HG02798 (cell line): ENCODE data around the gene PRSS12.
A peak's percentile ranks its signal among the peaks of the same experiment; 100 is the strongest.

Experiments used
- ATAC-seq: cut with Tn5 transposase; IDR thresholded peaks from one replicate; pipeline ENCODE4 v1.9.1; 2021; ENCODE audit warnings: mild to moderate bottlenecking; ENCODE audit not compliant: unreplicated experiment, poor library complexity

Gene PRSS12

DNA sequence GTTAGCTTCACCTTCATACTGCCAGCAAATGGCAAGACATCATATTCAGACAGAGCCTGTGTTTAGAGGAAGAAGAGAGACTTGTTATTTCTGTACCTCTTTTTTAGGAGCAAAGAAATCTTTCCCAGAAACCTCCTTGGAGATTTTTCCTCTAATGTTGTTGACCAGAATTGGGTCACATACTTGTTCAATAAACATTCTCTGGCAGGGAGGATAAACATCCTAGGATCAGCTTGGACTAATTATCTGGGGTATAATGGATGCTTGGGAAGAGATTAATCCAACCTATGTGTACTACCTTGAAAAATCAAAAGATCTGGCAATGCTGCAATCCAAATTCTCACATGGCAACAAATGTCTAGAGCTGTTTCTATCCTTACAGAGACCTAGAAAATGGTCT, 8.4 kb upstream of the PRSS12 start:
- no peak for ATAC-seq

DNA sequence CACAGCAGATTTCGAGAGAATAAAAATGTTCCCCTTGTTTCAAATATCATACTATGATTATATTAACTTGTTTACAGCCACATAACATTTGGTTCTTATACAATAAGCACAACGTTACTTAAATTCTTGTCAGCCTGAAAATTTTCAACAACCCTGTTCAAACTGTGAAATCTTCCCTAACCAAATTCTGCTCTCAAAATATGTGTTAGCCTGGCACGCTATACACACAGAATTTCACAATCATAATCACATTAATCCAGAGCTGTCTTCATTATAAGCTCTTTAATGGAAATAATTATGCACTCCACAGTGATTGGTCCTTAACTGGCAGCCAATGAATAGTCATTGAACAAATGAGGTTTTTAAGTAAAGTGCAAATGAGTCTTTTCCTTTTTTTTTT, 7.3 kb upstream of the PRSS12 start:
- no peak for ATAC-seq

DNA sequence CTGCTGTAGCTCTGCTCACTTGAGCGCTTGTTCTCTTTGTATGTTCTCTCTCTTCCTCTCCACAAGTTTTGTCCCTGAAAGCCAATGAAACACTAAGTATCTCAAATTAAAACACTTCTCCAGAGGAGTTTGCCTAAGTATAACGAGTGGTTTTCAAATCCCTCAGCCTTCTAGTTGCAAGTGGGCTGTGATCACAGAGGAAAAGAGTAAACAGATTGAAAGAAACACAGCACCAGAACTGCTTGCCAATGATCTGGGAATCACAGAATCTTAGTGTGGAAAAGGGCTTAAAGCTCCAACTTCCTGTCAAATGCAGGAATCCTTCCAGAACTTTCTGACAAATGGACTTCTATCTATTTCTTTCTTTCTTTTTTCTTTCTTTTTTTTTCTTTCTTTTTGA, 4.8 kb upstream of the PRSS12 start:
- no peak for ATAC-seq

DNA sequence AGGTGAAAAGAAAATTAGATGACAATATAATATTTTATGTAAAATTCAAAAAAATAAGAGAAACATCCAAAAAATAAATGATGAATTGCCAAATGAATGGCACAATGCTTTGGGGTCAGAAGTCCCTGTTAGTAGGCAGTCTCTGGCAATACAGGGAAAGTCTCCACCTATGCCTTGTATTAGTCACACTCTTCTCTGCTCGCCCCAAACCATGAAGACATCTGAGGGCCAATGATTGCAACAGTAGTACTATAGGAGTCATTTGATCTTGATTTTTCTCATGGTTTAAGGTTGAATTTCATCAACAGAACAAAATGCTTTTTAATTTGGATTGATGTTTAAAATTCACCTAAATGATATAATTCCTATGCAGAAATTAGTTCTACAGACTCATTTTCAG, 3.9 kb upstream of the PRSS12 start:
- no peak for ATAC-seq

DNA sequence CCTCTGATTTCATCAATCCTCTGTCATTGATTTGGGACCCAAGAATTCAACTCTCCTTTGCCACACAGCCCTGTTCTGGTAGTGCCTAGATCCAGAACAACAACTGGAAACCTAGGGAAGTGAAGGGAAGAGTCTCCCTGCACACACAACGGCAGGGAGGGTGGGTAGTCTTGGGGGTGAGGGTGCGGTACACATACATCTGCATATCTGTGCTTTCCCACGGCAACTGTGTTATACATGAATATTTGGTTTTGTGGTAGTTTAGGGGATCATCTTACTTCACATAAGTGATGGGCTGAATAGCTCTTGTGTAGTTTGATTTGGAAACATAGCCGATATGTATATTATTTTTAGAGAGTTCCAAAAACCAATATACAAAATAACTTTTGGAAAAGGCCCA, 3.3 kb upstream of the PRSS12 start:
- no peak for ATAC-seq

DNA sequence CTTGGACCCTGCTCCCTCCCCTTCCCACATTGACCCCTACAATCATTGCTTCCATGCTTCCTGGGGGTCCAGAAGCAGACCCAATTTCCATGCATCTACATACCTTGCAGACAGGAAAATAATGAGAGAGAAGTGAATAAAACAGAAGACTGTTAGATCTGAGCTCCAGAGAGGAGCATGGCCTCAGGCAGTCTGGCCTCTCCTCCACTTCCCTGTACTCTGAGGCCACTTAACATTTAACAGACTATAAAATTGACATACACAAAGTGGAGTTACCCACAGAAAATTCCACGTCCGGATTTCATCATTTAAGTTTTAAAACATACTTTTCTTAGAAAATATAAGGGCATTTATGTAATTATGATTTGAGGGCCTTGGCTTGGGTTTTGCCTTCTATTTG, 2.1 kb upstream of the PRSS12 start:
- no peak for ATAC-seq

DNA sequence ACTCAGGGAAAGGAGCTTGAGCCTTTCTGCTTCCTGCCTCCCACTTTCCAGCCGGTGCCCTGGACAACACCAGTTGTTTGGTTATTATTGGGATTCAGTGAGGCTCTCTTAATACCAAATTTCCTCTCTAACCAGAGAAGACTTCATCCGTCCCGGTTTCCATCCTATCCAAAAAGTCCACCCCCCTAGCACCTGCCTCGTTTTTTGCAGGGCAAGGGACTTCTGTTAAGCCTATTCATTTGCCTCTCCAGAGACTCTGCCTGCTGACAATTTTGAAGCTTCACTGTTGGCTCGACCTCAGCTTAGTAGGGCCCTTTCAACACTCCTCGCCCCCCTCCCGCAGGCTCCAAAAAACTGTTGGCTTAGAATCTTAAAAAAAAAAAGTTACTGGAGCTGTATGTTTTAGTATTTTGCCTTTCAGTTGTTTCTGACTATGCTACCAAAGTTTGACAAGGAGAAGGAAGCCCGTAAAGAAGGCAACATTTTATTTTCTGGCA, 779 bp upstream of the PRSS12 start:
- ATAC-seq = no peak

DNA sequence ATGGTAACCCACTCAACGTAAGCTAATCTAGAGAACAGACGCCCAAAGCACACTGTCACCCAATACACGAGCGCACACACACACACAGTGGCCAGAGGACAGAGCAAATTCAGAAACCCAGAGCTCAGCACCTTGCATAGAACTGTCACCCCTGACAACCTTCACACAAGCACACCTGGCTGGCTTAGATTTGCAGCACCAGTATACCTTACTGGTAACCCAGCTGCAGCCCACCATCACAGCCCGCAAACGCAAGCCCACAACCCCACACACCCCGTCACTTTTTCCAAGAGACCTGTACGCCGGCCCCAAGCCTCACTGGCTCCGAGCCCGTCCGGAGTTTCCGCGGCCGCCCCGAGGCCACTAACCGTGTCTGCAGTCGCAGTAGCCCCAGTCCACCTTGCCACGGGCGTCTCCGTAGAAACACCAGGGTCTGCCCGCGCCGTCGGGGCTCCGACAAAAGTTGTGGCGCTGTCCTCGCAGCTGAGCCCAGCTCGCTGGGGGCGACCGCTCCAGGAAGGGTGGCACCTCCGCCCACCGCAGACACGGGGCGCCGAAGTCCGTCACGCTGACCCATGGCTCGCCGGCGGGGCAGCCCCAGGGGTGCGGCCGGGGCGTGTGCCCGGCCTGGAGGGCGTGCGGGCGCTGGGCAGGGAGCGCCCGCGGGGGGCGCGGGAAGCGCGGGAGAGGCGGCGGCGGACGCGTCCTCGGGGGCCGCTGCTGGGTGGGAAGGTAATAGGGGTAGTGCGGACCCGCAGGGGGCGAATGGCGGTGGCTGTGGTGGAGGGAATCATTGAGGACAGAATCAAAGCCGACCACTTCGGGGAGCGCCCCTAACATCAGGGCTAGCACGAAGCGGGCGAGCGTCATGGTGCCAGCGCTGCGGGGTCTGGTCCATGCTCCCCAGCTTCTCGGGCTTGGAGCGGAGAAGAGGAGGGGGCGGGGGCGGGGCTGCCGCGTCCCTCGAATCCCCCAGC, 664 bp downstream of the PRSS12 start:
- peak; percentile 25 for ATAC-seq

DNA sequence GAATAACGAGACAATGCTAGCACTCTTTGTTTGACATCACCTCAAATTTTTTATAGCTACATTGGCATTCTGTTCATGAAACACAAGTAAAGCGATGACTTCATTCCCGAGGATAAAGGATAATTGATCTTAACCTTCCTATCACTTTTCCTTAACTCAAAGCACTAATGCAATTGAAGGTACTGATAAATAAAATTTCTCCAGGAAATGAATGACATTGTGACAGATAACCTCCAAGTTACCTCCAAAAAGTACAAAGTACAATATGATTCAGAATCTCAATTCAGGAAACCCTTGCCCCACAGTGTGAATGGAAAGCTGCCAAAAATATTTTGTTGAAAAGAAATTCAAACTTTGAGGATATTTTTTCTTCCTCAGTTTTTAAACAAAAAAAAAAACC, 1.8 kb downstream of the PRSS12 start:
- no peak for ATAC-seq

DNA sequence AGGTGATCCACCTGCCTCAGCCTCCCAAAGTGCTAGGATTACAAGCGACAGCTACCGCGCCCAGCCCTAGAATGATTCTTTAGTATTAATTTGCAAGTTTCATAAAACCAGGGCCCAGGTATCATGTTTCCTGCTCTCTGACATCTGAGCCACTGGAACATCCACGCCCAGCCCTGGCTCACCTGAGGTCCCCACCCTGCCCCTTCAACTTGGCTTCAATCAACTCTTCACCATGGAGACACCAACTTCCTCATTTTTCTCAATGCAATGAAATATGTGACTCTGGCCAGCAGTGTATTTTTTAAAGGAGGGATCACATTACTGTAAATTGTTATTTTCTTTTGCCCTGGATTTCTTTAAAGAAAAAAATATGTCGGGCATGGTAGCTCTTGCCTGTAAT, 3.9 kb downstream of the PRSS12 start:
- no peak for ATAC-seq

DNA sequence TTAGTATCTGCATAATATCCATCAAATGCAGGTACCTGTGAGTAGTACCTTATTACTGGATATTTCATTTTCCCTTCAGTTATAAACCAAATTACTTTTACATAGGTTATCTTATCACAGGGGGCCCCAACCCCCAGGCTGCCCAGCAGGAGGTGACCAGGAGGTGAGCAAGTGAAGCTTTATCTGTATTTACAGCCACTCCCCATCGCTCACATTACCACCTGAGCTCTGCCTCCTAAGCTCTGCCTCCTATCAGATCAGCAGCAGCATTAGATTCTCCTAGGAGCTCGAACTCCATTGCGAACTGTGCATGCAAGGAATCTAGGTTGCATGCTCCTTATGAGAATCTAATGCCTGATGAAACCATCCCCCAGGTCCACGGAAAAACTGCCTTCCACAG, 6.3 kb downstream of the PRSS12 start:
- ATAC-seq = no peak

DNA sequence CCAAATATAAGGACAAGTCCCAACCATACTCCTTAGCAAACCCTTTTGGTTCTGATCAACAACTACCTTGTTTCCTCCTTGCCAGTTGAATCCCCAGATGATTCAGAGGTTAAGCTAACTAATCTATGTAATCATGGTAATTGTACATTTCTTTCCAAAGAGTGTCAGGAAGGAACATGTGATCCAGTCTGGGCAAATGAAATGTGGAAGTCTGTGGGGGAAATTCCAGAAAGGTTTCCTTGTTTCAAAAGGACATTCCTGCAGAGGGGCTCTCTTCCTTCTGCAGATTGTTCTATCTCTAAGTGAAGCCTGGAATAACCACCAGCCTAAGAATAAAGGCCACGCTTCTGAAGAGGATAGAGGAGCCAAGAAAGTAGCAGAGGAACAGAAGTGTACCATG, 7.0 kb downstream of the PRSS12 start:
- no peak for ATAC-seq

DNA sequence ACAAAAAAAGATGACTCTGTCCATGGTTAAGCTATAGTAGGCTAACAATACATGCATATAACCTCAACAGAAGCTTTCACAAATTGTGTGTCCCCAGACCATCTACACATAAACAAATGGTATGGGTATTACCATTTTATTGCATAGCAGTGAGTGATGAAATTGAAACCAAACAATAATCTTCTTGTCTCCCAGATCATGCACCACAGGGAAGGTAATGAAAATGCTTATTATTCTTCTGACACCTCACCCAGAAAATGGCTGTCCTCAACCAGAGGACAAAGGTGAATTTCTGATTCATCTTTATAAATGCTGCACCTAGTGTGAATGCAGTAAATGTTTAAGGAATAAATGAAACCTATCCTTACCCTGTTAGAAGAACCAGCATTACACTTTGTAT, 8.0 kb downstream of the PRSS12 start:
- no peak for ATAC-seq

DNA sequence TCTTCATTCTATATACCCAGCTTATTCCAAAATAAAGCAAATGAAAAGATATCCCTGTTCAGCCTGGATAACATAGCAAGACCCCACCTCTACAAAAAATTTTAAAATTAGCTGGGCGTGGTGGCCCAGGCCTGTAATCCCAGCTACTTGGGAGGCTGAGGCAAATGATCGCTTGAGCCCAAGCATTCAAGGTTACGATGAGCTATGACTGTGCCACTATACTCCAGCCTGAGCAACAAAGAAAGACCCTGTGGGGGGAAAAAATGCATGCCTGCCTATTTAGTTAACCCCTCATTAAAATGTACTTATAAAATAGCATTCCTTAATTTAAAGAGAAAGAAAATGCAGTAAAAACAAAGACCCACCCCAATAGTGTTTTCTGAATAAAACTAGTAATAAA, 9.3 kb downstream of the PRSS12 start:
- no peak for ATAC-seq

DNA sequence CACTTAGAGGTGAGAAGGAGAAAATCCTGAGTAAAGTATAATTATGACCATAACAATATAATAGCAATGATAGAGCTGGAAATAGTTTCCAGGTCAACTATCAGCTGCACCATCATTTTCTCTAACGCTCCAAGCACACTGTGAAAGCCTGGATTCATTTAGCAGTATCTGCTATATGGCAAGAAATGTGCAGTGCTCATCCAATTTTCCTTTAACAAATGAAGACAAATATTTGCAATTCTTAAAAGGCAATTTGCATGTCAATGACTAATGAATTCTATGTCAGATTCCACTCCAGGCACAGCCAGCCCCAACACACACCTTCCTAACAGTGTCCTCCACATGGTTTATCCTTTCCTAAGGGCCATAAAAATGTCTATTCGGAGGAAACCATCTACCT, 12.7 kb downstream of the PRSS12 start:
- no peak for ATAC-seq

DNA sequence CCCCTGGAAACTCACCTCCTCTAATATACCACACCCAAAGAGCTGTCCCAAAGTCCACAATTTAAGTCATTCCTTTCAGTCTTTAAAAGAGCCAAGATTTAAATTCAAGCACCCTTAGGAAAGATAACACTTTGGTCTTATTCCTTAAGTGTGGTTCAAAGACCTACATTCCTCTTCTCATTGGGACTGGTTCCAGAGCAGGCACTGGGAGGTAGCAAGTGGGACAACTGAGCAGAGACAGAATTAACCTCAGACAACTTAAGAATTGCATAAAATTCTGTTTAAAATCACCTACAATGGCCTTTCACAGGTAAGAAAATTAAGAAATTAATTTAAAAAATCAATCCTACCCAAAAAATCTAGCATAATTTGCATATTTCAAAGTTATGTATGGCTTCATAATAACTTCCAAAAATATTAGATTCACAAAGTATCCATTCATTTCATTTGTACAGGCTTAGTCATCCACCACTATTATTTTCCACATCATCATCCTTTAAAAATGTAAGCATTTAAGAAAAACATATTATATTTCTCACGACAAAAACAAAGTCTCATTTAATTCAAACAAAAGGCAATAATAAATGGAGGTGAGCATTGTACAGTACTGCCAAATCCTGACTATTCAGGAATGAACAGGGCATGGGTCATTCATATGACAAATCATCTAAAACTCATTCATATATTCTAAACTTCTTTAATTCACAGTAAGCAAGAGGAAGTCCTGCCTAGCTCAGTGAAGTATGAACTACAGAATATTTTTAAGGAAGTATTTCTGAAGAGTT, 13.6 kb downstream of the PRSS12 start:
- no peak for ATAC-seq

DNA sequence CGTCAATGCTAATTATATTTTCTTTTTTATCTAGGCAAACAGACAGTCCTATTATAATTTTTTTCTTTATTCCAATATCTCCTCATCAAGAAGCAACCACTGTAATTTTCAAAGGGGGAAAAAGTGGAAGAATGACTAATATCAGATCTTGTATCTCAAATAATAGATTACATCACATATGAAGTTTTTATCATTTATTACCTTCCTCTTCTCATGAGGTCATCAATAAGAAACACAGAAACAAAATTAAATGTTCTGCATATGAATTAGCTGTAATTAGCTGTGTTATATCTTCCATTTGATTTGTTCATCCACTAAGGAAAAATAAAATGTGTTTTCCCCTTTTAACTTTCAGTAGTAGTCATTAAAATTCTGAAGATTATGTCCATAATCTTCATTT, 14.3 kb downstream of the PRSS12 start:
- no peak for ATAC-seq

DNA sequence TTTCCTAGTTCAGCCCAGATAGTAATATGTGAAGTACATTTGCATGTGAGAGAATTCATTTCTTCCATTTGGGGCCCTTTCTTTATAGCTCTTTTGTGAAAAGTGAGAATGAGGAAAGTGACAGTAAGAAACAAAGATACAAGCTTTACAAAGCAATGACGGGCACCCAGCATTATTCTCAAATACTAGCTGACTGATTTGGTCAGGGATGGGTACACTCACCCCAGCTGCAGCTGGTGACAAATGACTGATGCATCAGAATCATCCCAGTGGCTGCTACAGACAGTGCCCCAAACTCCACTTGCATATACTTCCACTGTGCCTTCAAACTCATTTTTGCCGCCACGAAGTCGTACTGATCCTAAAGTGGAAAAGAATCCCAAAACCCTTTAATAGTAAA, 14.8 kb downstream of the PRSS12 start:
- ATAC-seq = no peak

DNA sequence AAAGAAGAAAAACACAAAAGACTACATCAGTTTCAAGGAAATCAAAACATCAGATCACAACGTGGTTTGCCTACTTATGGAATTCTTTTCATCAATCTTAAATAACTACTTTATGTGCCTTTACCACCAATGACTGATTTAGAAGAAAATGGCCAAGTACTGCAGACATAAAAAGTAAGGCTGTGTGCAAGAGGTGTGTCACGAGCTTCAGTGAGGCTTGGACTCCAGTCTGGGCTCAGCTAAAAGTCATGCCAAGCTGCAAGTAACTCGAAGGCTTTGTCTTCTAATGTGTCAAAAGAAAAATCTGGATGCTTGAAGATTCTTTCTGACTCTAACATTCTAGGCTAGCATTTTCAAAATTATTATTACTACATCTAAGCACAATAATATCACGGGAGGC, 17.0 kb downstream of the PRSS12 start:
- no peak for ATAC-seq

DNA sequence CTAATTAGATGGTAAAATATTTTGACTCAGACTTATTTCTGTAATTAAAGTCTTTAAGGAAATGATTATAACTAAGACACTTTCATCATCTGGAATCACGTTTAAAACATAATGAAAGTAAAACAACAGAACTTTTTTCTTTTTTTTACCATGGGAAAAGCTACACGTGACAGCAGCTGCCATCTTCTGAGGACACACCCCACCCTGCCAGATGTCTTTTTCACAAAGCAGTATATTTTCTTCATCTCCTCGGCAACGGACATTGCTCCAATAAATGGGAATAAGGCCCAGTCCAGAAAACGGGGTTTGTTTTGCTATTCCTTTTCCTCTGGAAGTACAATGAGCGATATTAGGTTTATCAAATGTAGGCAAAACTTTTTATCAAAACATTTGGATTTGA, 17.5 kb downstream of the PRSS12 start:
- no peak for ATAC-seq

DNA sequence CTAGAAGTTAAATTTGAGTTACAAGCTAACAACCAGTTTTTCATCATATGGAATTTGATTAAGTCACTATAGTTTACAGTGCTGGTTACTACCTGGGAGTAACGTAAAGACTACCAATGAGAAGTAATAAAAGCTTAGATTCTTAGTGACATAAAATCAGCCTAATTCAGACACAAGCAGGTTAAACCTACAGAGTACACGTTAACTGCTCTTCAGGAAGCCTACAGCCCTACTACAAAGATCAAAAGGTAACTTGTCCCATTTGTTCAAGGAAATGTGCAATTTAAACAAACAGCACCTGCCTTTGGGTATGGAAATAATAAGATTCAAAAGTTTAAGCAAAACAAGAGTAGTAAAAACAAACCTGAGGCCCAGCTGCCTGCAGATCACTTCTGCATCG, 21.5 kb downstream of the PRSS12 start:
- ATAC-seq = no peak
